Activated T-cell treated with anti-CD3 and anti-CD28 coated beads, Interleukin-2, amount 50 U/mL, for 4 hours (primary cell): ENCODE results near the gene HOXB8. TPM values are rescaled to one million over a fixed set of nuclear protein-coding genes. Genes with fewer than 3 reads are reported as not detected.
A peak's percentile ranks its signal among the peaks of the same experiment; 100 is the strongest.

Experiments
- ATAC-seq, 2 donors: fragments of 200-7000 bp; cut with Tn5 transposase; one replicate each; pipeline ENCODE4 v1.10.0; 2021
- DNase-seq: peaks from one replicate; pipeline ENCODE4 v3.0.0-alpha.2; 2020
- H3K27me3 Mint-ChIP-seq: one replicate; pipeline ENCODE4 v1.8.0; 2021; ENCODE audit warnings: low read depth, mixed read lengths
- H3K36me3 Mint-ChIP-seq: one replicate; pipeline ENCODE4 v1.8.0; 2022; ENCODE audit warnings: mixed read lengths; ENCODE audit not compliant: insufficient read depth
- H3K4me1 Mint-ChIP-seq: one replicate; pipeline ENCODE4 v1.8.0; 2021; ENCODE audit warnings: low read depth, mixed read lengths
- H3K4me3 Mint-ChIP-seq: one replicate; pipeline ENCODE4 v1.8.0; 2021; ENCODE audit warnings: mild to moderate bottlenecking, moderate library complexity, mixed read lengths
- H3K9me3 Mint-ChIP-seq: one replicate; pipeline ENCODE4 v1.8.0; 2021; ENCODE audit warnings: mixed read lengths
- total RNA-seq, 3 donors: library from RNA; stranded (reverse); gene quantifications; one replicate each; pipeline ENCODE4 v1.2.1, GENCODE V29; 2021

HOXB8 gene
- total RNA-seq, 3 donors from 2014 or later: 0.14 to 0.18 TPM; not detected in 1

GRCh38 chr17:48611681-48612455 lies 3.2 kb downstream of the HOXB8 start:
- Mint-ChIP-seq H3K27me3 (peaks cover 75% of the 10 kb centered on the region), H3K36me3 (no peaks in the 10 kb centered on the region), H3K4me1 (peaks cover 38% of the 10 kb centered on the region), H3K9me3 (no peaks in the 10 kb centered on the region), H3K4me3 (peak overlapping the region; percentile 92)
- ATAC-seq: no peak
- no peak for DNase-seq

- Mint-ChIP-seq H3K36me3 (no peaks in the 10 kb centered on the region), H3K4me3 (peak overlapping the region; percentile 92), H3K9me3 (no peaks in the 10 kb centered on the region), H3K27me3 (peaks cover 75% of the 10 kb centered on the region), H3K4me1 (peaks cover 38% of the 10 kb centered on the region)
- DNase-seq (no peak), ATAC-seq (no peak)
Measured at GRCh38 chr17:48611213-48611612, 3.9 kb downstream of the HOXB8 start.

- Mint-ChIP-seq H3K36me3 (no peaks in the 10 kb centered on the region), H3K4me3 (peak within 1 kb of the TSS; percentile 92), H3K4me1 (peaks cover 36% of the 10 kb centered on the region), H3K9me3 (no peaks in the 10 kb centered on the region), H3K27me3 (peaks cover 72% of the 10 kb centered on the region)
- ATAC-seq (peak; percentile 24 to 47), DNase-seq (no peak)
Measured at GRCh38 chr17:48610282-48611211, 4.5 kb downstream of the HOXB8 start, which contains the start of gene HOXB7. HOXB7 (minus strand) TSS chr17:48611017; CDS start chr17:48610918, 99 bp downstream.

GRCh38 chr17:48609759-48610281 lies 5.3 kb downstream of the HOXB8 start:
- Mint-ChIP-seq H3K9me3 (no peaks in the 10 kb centered on the region), H3K27me3 (peaks cover 72% of the 10 kb centered on the region), H3K4me3 (peak overlapping the region; percentile 92), H3K4me1 (peaks cover 30% of the 10 kb centered on the region), H3K36me3 (no peaks in the 10 kb centered on the region)
- ATAC-seq (no peak), DNase-seq (no peak)

GRCh38 chr17:48609033-48609432 lies 6.1 kb downstream of the HOXB8 start:
- H3K36me3 Mint-ChIP-seq: no peaks in the 10 kb centered on the region
- no peaks in the 10 kb centered on the region for H3K9me3 Mint-ChIP-seq
- H3K4me3 Mint-ChIP-seq: peak overlapping the region; percentile 47
- H3K4me1 Mint-ChIP-seq: peaks cover 28% of the 10 kb centered on the region
- no peak for DNase-seq
- H3K27me3 Mint-ChIP-seq: peaks cover 74% of the 10 kb centered on the region
- ATAC-seq: no peak

- Mint-ChIP-seq H3K9me3 (no peaks in the 10 kb centered on the region), H3K36me3 (no peaks in the 10 kb centered on the region), H3K27me3 (peaks cover 73% of the 10 kb centered on the region), H3K4me1 (peaks cover 24% of the 10 kb centered on the region), H3K4me3 (no peak overlapping the region)
- ATAC-seq: no peak
- DNase-seq: no peak
Measured at GRCh38 chr17:48608494-48608834, 6.6 kb downstream of the HOXB8 start.

- H3K4me3 Mint-ChIP-seq: no peak overlapping the region
- H3K4me1 Mint-ChIP-seq: peaks cover 22% of the 10 kb centered on the region
Measured at GRCh38 chr17:48606892-48607614, 8.0 kb downstream of the HOXB8 start.

GRCh38 chr17:48605991-48606891 lies 8.9 kb downstream of the HOXB8 start:
- Mint-ChIP-seq H3K4me3 (no peak overlapping the region), H3K9me3 (no peaks in the 10 kb centered on the region), H3K27me3 (peaks cover 80% of the 10 kb centered on the region)

More at GRCh38 chr17:48606892-48607614, 8.0 kb downstream of the HOXB8 start:
- H3K9me3 Mint-ChIP-seq: no peaks in the 10 kb centered on the region
- DNase-seq (no peak), ATAC-seq (no peak)
- peaks cover 77% of the 10 kb centered on the region for H3K27me3 Mint-ChIP-seq
- no peaks in the 10 kb centered on the region for H3K36me3 Mint-ChIP-seq

GRCh38 chr17:48605409-48605919 lies 9.6 kb downstream of the HOXB8 start:
- Mint-ChIP-seq H3K4me1 (peaks cover 14% of the 10 kb centered on the region), H3K4me3 (no peak overlapping the region), H3K9me3 (no peaks in the 10 kb centered on the region), H3K36me3 (no peaks in the 10 kb centered on the region), H3K27me3 (peaks cover 80% of the 10 kb centered on the region)
- DNase-seq (no peak), ATAC-seq (no peak)

More at GRCh38 chr17:48605991-48606891, 8.9 kb downstream of the HOXB8 start:
- H3K36me3 Mint-ChIP-seq: no peaks in the 10 kb centered on the region
- ATAC-seq (no peak), DNase-seq (no peak)
- peaks cover 19% of the 10 kb centered on the region for H3K4me1 Mint-ChIP-seq

GRCh38 chr17:48604770-48605329 lies 10.2 kb downstream of the HOXB8 start, which contains the start of gene HOXB6:
HOXB6 (minus strand) TSS chr17:48604986; CDS start chr17:48598150, 6,836 bp downstream.
- no peaks in the 10 kb centered on the region for H3K9me3 Mint-ChIP-seq
- no peak within 1 kb of the TSS for H3K4me3 Mint-ChIP-seq
- DNase-seq (no peak), ATAC-seq (no peak)
- H3K36me3 Mint-ChIP-seq: no peaks in the 10 kb centered on the region
- peaks cover 85% of the 10 kb centered on the region for H3K27me3 Mint-ChIP-seq
- peaks cover 14% of the 10 kb centered on the region for H3K4me1 Mint-ChIP-seq

GRCh38 chr17:48603959-48604769 lies 10.9 kb downstream of the HOXB8 start:
- ATAC-seq: no peak
- Mint-ChIP-seq H3K4me3 (no peak overlapping the region), H3K36me3 (no peaks in the 10 kb centered on the region), H3K4me1 (peaks cover 14% of the 10 kb centered on the region), H3K27me3 (peaks cover 88% of the 10 kb centered on the region), H3K9me3 (no peaks in the 10 kb centered on the region)
- DNase-seq: no peak
